NCI-H146 treated with DMSO at 0.1 percent for 48 hours (cell line): ENCODE results near the gene CARM1.
"Not testable (repeated sequence)": the region's sequence is repeated elsewhere in the genome, so short reads cannot be mapped to it uniquely, and the experiment has no call there.

Source experiments
- DNase-seq: peaks from one replicate; lab custom pipeline; 2025; ENCODE audit not compliant: unreplicated experiment; lab: John Stamatoyannopoulos, UW

The CARM1 gene

GRCh38 chr19:10872546-10873107, 1.3 kb downstream of the CARM1 start:
- no peak for DNase-seq

DNA sequence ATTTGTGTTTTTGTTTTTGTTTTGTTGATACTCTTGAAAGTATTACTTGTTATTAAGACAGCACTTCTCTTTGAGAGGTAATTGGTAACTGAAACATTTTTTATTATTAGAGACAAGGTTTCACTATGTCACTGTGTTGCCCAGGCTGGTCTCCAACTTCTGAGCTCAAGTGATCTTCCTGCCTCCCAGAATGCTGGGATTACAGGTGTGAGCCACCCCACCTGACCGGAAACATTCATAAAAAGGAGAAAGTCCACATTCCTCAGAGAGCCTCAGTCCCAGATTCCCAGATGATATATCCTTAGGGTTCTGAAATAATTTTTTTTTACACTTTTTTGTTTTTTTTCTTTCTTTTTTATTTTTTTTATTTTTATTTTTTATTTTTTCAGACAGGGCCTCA, 2.7 kb downstream of the CARM1 start:
- DNase-seq, result no peak

DNA sequence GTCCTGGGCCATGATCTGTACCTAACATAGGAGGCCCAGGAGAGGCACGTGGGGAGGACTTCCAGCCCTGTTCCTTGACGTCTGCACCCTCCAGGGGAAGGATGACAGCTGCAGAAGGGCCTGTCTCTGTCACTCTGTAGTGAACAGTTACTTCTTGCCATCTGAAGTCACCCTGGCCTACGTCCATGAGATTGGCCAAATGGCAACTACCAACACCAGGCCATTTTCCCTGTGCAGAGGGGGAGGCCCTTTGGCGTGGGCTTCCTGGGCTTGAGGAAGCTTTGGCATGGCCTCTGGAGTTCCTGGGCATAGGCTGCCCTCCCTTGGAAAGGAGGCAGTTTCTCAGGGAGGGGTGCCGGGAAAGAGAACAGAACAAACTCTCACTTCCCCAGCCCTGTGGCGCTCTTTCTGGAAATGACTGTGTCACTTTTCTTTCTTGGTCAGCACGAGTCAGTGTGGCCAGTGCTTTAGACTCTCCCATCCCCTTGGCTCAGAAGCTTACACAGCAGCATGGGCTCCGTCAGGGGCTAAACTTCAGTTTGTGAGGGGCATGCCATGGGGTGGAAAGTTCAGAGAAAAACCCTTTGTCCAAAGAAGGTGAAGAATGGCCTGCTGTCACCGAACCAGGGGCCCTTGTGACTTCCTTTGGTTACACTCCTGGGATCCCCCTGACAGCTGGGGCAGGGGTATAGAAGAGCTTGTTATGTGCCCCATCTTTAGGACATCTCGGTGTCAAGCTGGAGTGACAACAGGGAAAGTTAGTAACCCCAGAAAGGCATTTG, 5.3 kb downstream of the CARM1 start:
- DNase-seq, result no peak

- DNase-seq, result not testable (repeated sequence)
Measured at GRCh38 chr19:10877608-10878007, 6.3 kb downstream of the CARM1 start.

GRCh38 chr19:10878253-10878652, 6.9 kb downstream of the CARM1 start:
- no peak for DNase-seq

- no peak for DNase-seq
Measured at GRCh38 chr19:10881403-10882107, 10.2 kb downstream of the CARM1 start.

- DNase-seq, result no peak
Measured at GRCh38 chr19:10882108-10882457, 10.7 kb downstream of the CARM1 start.

- DNase-seq, result no peak
Measured at GRCh38 chr19:10884274-10884673, 12.9 kb downstream of the CARM1 start.

- no peak for DNase-seq
Measured at GRCh38 chr19:10885201-10886169, 14.1 kb downstream of the CARM1 start.

- no peak for DNase-seq
Measured at GRCh38 chr19:10887616-10888367, 16.4 kb downstream of the CARM1 start.

- peak; percentile 38 for DNase-seq
Measured at GRCh38 chr19:10888421-10888866, 17.1 kb downstream of the CARM1 start.

GRCh38 chr19:10889880-10890279, 18.5 kb downstream of the CARM1 start:
- DNase-seq, result no peak

GRCh38 chr19:10891405-10892086, 20.2 kb downstream of the CARM1 start:
- DNase-seq, result no peak

- DNase-seq, result no peak
Measured at GRCh38 chr19:10892256-10892655, 20.9 kb downstream of the CARM1 start.

GRCh38 chr19:10894911-10895213, 23.5 kb downstream of the CARM1 start:
- DNase-seq, result no peak

DNA sequence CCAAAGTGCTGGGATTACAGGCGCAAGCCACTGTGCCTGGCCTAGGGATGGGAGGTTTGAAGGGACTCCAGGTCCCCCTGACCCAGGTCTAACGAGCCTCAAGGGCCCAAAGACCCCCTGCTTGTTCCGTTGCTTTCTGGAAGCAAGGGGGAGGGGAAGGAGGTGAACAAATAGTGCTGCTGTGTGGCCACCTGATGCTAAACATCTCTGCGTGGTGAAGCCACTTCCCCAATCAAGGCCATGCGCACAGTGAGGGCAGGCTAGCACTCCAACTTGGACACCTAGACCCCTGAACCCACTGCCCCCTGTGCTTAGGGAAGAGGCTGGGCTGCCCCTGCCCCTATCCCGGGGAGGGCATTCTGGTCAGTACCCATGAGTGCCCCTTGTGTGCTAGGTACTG, 24.0 kb downstream of the CARM1 start:
- no peak for DNase-seq

DNA sequence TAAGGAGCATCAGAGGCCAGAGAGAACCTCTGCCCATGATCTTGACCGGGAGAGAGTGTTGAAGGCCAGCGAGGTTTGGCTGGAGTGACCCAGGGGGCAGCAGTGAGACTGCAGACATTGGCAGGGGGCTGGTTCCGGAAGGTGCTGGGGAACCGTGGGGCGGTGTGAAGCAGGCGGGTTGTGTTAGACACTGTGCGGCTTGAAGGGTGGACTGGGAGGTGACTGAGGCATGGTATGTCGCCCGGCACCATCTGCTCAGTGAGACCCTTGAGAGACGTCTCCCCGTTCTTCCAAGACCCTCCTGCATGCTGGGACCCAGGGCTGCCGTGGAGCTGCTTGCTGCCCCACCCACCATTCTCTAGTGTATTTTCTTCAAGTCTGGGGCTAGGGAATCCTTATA, 24.6 kb downstream of the CARM1 start:
- no peak for DNase-seq

GRCh38 chr19:10896851-10897526, 25.6 kb downstream of the CARM1 start:
- peak; percentile 56 for DNase-seq

DNA sequence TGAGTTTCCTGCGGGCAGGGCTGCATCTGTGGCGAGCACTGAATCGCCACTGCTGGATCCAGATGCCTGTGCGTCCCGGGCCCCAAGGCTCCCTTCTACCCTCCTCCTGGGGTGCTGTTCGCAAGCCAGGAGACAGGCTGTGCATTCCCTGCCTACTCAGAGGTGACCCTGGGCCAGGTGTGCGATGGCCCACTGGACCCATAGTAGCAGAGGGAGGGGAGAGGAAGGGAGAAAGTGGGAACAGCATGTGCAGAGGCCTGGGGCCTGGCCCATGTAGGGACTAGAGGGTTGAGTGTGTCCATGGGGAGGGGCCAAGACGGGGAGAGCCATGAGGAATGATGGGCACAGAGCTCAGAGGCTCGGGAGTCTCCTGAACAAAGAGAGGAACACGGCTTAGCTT, 27.3 kb downstream of the CARM1 start:
- DNase-seq, result no peak
